Measurements from ENCODE around the gene NUP210. TPM values are rescaled to one million over a fixed set of nuclear protein-coding genes. Genes with fewer than 3 reads are reported as not detected.

The NUP210 gene
- polyA plus RNA-seq, 3 donors from 2014 or later, result 10.9 to 120 (median 36.7) TPM

DNA sequence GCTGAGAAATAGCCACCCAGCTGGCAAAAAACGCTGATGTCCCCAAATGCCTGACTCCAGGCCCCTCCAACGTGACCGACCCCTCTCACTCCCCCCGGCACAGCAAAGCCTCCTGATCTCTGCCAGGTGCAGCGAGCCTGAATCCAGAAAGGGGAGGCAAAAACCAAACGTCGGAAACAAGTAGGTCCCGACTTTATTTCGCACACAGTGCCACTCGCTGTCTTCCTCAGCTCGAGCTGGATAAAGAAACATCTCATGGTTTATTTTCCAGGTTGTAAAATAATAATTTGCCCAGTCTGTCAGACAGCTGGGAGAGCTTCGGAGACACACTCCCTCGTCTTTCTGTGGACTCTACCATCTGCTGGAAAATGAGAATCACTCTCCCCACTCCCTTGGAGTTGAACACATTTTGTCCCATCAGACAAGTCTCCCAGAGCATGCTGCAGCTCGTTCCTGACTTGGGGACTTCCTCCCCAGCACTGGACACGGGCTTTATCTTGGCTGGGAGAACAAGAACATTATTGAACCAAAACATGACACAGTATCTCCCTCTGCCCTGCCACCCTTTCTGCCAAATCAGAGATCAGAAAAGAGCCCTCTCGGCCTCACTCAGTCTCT, 142.8 kb downstream of the NUP210 start:
- Mint-ChIP-seq H3K9me3 (no peaks in the 10 kb centered on the region), H3K27me3 (ENCODE audit: low read depth in 3 of 3) (peaks cover 6 to 22% (median 11%) of the 10 kb centered on the region in 3 donors), H3K4me3 (no peak overlapping the region), H3K4me1 (peaks cover 4 to 9% of the 10 kb centered on the region in 2 donors), H3K27ac (no peak overlapping the region), H3K36me3 (no peaks in the 10 kb centered on the region)
- DNase-seq, result no peak

DNA sequence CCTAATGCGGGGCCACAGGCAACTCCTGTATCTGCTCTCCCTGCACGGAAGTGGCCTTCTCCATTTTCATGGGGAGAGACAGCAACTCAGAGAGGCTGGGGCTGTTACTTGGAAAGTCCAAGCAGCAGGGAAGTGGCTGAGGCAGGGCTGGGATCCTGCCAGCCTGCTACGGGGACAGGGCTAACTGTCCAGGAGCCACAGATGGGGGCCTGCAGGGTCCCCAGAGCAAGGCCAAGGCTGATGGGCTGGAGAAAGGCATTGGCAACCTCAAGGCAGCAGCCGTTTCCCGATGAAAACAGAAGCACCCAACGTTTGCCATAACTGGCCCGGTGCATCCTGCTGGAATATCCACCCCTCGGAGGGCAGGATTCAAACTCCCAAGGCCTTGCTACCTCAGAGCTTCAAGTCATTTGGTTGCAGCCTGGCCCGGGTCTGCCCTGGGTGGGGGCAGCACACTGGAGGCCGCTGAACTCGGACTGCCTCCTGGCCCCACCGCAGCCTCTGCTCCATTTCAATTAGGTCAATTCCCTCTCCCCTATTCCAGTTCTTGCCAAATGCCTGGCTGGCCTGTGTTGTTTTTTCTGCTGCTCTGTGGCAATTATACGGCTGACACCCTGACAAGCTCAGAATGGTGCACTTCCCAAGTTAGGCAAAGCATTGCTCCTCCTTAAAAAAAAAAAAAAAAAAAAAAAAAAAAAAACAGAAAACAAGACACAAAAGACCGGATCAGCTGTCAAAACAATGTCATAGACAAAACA, 143.5 kb downstream of the NUP210 start:
- Mint-ChIP-seq H3K4me1 (peaks cover 4 to 6% of the 10 kb centered on the region in 2 donors), H3K36me3 (no peaks in the 10 kb centered on the region), H3K4me3 (no peak overlapping the region), H3K9me3 (no peaks in the 10 kb centered on the region), H3K27ac (no peak overlapping the region), H3K27me3 (ENCODE audit: low read depth in 3 of 3) (peaks cover 6 to 19% (median 11%) of the 10 kb centered on the region in 3 donors)
- no peak for DNase-seq

DNA sequence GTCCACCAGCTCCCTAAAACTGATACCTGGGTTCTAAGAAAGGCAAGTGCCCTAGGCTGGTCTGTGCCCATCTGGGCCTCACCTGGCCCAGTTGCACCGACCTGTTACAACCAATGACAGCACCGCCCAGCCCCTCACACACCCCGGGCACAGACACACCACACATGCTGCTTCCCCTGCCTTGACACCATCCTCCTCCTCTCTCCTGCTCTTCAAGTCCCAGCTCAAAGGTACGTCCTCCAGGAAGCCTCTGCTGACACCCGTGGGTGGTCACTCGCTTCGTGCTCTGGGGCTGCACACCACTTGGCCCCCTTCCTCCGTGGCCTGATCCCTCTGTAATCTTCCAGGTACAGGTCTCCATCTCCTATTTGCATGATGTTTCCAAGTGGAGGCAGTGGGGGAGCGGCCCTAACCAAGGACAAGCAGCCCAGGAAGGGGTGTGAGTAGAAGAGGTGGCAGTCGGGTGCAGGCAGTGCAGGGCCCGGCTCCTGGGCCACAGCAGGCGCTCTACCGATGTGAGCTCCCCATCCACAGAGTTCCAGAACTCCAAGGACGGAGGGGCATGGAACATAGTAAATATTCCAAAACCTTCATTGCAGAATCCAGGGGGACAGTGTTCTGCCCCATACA, 144.6 kb downstream of the NUP210 start:
- DNase-seq, result no peak
- no peak overlapping the region for H3K27ac Mint-ChIP-seq
- no peaks in the 10 kb centered on the region for H3K36me3 Mint-ChIP-seq
- H3K4me3 Mint-ChIP-seq, result no peak overlapping the region
- no peaks in the 10 kb centered on the region for H3K9me3 Mint-ChIP-seq
- H3K27me3 Mint-ChIP-seq (ENCODE audit: low read depth in 3 of 3), result peaks cover 1 to 13% (median 7%) of the 10 kb centered on the region in 3 donors
- H3K4me1 Mint-ChIP-seq, result no peaks in the 10 kb centered on the region

DNA sequence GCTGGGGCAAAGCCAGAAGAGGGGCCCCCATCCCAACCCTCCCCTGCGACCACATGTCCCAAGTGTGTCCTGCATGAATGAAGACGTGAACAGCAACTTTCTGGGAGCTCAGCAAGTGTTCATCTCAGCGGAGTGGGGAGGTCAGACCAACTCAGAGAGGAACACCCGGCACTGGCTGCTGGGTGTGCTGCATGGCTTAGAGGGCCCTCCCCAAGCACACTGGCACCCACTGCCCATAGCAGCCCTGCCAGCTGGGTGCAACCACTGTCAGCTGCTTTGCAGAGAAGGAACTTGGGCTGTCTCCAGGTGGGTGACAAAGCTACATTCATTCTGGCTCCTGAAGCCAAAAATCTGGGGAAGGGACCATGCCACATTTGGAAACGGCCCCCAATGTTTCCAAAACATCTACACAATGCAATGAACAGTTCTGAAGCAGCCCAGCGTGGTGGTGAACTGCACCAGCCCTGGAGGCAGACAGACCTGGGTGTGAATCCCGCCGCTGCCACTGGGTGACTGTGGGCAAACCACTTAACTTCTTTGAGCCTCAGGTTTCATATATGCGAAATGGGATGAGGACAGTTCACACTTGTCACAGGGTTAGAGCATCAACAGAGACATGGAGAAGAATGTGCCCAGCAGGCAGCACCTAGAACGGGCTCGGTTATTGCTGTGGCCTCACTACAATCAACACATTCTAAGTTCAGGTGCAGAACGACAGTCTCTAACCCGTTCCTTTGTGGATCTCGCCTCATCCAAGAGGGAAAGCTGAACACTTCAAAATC, 145.4 kb downstream of the NUP210 start:
- no peak for DNase-seq
- Mint-ChIP-seq H3K27ac (no peak overlapping the region), H3K36me3 (no peaks in the 10 kb centered on the region), H3K9me3 (no peaks in the 10 kb centered on the region), H3K27me3 (ENCODE audit: low read depth in 3 of 3) (peaks cover 1 to 13% (median 7%) of the 10 kb centered on the region in 3 donors), H3K4me3 (no peak overlapping the region), H3K4me1 (no peaks in the 10 kb centered on the region)

DNA sequence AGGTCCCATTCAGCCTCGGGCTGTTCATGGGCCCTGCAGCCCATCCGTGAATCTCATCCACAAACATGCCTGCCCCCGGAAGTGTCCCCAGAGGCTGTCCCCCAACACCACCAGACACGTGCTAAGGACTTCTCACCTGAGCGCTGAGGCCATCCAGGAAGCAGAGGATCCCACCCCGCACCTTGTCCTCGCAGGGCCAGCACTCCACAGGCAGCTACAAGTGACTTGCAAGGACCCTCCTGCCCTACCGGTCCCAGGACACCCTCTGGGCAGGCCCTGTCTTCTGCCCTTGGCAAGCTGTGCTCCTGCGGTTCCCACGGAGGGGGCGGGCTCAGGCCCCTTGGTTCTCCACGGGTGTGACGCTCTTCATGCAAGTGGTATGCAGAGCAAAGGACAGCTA, 146.0 kb downstream of the NUP210 start:
- no peaks in the 10 kb centered on the region for H3K4me1 Mint-ChIP-seq
- no peak overlapping the region for H3K27ac Mint-ChIP-seq
- H3K9me3 Mint-ChIP-seq, result no peaks in the 10 kb centered on the region
- no peak for DNase-seq
- H3K4me3 Mint-ChIP-seq, result no peak overlapping the region
- H3K27me3 Mint-ChIP-seq (ENCODE audit: low read depth in 3 of 3), result peaks cover 1 to 13% (median 7%) of the 10 kb centered on the region in 3 donors
- H3K36me3 Mint-ChIP-seq, result no peaks in the 10 kb centered on the region

DNA sequence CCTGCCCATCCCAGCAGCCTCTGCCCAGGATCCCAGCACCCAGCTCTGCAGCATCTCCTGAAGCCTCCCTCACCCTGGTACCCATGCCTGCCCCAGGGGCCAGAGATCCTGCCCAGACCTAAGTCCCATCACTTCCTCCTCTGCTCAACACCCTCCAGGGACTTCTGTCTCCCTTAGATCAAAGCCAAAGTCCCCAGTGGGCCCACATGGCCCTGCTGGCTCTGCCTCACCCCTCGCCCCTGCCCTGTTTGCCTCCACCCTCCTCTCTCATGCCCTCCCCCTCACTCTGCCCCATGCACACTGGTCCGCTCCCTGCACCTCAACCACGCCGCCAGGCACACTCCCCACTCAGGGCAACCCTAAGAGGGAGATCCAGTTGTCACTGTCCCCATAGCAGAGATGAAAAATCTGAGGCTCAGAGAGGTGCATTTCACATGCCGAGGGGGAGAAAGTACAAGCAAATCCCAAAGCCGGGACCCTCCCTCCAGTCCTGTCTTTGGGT, 146.5 kb downstream of the NUP210 start:
- H3K4me1 Mint-ChIP-seq, result no peaks in the 10 kb centered on the region
- peaks cover 1 to 13% (median 7%) of the 10 kb centered on the region in 3 donors for H3K27me3 Mint-ChIP-seq (ENCODE audit: low read depth in 3 of 3)
- H3K36me3 Mint-ChIP-seq, result no peaks in the 10 kb centered on the region
- DNase-seq, result no peak
- no peak overlapping the region for H3K4me3 Mint-ChIP-seq
- H3K27ac Mint-ChIP-seq, result no peak overlapping the region
- no peaks in the 10 kb centered on the region for H3K9me3 Mint-ChIP-seq

DNA sequence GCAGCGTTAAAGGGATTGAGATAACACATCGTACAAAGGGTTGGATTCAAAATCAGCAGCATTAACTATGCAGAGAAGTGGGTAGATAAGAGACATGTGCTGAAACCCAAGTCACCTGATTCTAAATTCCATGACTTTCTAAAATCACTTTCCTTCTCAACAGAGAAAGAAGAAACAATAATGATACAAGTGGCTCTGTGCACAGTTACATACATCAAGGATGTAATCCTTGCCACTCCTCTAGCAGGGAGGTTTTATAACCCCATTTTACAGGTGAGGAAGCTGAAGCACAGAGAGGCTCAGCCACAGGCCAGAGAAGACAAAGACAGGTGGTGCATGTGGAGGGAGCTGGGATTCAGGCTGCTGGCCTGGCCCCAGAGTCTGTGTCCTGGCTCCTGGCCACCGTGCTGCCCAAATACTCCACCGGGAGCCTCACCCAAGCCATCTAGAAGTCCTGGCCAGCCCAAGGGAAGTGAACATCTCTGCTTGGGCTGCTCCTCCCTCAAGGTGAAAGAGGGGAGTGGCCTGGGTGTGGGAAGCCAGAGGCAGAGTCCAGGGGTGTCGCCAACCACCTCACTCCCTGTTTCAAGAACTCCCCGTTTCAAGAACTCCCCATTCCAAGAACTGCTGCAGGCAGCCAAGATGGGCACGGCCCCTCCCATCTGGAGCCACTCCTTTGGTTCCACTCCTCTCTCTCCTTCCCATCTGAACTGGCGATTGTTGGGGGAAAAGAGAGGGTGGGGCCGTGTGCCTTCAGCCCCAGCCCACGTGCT, 147.1 kb downstream of the NUP210 start:
- no peaks in the 10 kb centered on the region for H3K36me3 Mint-ChIP-seq
- peaks cover 1 to 11% (median 7%) of the 10 kb centered on the region in 3 donors for H3K27me3 Mint-ChIP-seq (ENCODE audit: low read depth in 3 of 3)
- no peaks in the 10 kb centered on the region for H3K9me3 Mint-ChIP-seq
- no peaks in the 10 kb centered on the region for H3K4me1 Mint-ChIP-seq
- H3K27ac Mint-ChIP-seq, result no peak overlapping the region
- H3K4me3 Mint-ChIP-seq, result no peak overlapping the region
- DNase-seq, result no peak

DNA sequence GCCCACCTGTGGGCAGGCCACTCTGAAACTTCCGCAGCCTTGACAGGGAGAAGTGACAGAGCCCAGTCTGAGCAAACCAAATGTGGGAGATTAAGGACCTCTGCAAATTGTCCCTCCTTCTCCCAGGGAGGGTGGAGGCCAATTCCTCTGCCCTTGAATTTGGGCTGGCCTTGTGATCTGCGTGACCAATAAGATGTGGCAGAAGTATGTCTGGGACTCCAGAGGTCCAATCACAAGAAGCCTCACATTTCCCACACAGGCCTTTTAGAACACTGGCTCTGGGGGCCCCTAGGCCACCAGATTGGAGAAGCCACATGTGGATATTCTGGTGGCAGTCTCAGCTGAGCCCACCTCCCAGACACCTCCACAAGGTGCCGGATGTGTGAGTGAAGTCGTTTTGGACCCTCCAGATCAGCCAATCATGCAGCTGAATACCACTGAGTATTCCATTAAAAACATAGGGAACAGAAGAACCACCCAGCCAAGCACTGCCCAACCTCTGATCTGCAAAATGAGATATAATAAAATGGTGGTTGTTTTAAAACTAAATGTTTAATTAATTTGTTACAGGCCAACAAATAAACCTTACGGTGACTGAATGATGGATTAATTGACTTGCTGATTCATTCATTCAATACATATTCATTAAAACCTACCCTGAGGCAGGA, 150.3 kb downstream of the NUP210 start:
- H3K4me3 Mint-ChIP-seq, result no peak overlapping the region
- H3K27ac Mint-ChIP-seq, result no peak overlapping the region
- H3K36me3 Mint-ChIP-seq, result peaks cover 0 to under 1% (median 0%) of the 10 kb centered on the region in 3 donors
- H3K4me1 Mint-ChIP-seq, result no peaks in the 10 kb centered on the region
- no peaks in the 10 kb centered on the region for H3K9me3 Mint-ChIP-seq
- no peak for DNase-seq
- H3K27me3 Mint-ChIP-seq (ENCODE audit: low read depth in 3 of 3), result peaks cover under 1 to 7% (median 2%) of the 10 kb centered on the region in 3 donors

DNA sequence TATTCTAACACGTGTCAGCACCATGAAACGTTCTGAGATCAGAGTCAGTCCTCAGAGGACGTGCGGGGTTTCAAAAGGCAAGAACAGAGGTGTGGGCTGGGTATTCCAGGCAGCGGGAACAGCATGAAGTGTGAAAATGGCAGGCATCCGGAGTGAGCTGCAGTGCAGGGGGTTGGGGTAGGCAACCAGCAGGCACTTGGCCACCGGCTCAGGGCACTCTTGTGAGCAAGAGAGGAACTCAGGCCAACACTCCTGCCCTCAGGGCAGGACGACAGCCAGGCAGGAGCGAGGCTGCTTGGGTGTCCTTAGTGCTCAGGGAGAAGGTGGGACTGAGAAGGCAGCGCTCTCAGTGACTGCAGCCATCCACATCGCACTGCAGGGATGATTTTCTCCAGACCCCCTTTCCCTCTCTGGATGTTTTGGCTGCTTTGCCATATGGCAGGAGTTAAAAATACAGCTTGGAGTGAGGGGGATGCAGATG, 151.1 kb downstream of the NUP210 start:
- H3K27ac Mint-ChIP-seq, result no peak overlapping the region
- peaks cover 0 to 8% (median 5%) of the 10 kb centered on the region in 3 donors for H3K27me3 Mint-ChIP-seq (ENCODE audit: low read depth in 3 of 3)
- no peak for DNase-seq
- no peaks in the 10 kb centered on the region for H3K4me1 Mint-ChIP-seq
- H3K36me3 Mint-ChIP-seq, result peaks cover 0 to 4% (median 0%) of the 10 kb centered on the region in 3 donors
- no peaks in the 10 kb centered on the region for H3K9me3 Mint-ChIP-seq
- H3K4me3 Mint-ChIP-seq, result no peak overlapping the region

DNA sequence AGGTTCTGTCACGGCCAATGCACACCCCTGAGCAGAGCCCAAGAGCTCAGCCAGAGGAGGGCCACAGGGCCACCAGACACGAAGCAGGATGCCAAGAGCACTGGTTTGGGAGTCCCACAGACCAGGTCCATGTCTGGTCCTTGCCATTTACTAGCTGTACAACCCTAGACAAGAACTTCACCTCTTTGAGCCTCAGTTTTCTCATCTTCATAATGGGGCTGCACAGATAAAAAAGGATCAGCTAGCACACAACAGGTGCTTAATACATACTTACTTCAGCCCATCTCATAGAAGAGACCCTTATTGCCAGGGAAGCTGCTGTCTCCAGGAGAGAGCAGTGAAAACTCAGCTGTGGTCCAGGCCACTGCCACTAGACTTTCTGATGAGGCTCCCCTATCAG, 152.0 kb downstream of the NUP210 start:
- Mint-ChIP-seq H3K4me1 (no peaks in the 10 kb centered on the region), H3K36me3 (peaks cover 0 to 4% (median 0%) of the 10 kb centered on the region in 3 donors), H3K27me3 (ENCODE audit: low read depth in 3 of 3) (peaks cover 0 to 8% (median 5%) of the 10 kb centered on the region in 3 donors), H3K27ac (no peak overlapping the region), H3K9me3 (no peaks in the 10 kb centered on the region), H3K4me3 (no peak overlapping the region)
- no peak for DNase-seq

DNA sequence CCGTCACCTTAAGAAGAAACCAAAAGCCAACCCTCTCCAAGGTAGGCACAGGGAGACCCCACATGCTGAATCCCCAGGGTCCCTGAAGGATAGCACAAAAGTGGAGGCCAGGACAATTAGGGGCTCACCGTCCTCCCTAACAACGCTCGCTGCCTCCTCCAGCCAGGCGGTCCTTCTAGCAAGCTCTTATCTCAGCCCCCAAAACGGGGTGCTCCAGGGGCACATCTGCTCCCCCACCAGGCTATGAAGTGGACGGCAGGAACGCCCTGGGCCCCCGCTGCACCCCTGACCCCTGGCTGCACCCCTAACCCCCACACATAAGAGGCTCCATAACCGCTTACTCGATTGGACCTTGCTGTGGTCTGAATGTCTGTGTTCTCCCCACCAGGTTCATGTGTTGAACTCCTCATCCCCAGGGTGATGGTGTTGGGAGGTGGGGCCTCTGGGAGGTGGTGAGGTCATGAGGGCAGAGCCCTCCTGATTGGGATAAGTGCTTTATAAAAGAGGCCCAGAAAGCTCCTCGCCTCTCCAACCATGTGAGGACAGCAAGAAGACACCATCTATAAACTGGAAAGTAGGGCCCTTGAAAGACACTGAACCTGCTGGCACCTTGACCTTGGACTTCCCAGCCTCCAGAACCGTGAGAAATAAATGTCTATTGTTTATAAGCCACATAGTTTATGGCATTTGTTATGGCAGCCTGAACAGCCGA, 153.3 kb downstream of the NUP210 start:
- Mint-ChIP-seq H3K36me3 (peaks cover 0 to 4% (median 0%) of the 10 kb centered on the region in 3 donors), H3K27me3 (ENCODE audit: low read depth in 3 of 3) (peaks cover 3 to 8% (median 5%) of the 10 kb centered on the region in 3 donors), H3K4me3 (no peak overlapping the region), H3K4me1 (peaks cover 9 to 10% of the 10 kb centered on the region in 2 donors), H3K27ac (no peak overlapping the region), H3K9me3 (no peaks in the 10 kb centered on the region)
- DNase-seq, result no peak

All from immature natural killer cell (primary cell).